ENCODE measurements around the gene ZCCHC4. TPM values are rescaled to one million over a fixed set of nuclear protein-coding genes. Genes with fewer than 3 reads are reported as not detected.
"Not testable (repeated sequence)": the region's sequence is repeated elsewhere in the genome, so short reads cannot be mapped to it uniquely, and the experiment has no call there.

Gene ZCCHC4
- total RNA-seq, 2 experiments from 2014 or later, result 11.1 to 13.8 TPM

DNA sequence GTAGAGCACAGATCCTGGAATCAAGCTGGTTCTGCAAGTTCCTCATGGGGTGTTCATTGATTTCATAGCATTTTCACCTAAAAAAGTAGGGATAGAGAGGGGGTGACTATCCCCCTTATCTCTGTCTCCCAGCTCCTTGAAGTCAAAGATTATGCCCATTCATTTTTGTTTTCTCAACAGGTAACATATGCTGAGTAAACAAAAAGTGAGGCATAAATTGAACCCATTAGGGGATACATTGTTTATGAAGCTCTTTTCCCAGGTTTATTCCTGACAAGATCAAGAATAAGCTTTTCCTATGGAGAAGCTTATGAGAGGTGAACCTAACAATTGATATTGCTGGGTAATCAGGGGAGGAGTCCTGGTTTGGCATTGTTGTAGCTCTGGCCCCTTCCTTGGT is 55.3 kb downstream of the ZCCHC4 start:
- Mint-ChIP-seq H3K27ac (no peak overlapping the region), H3K36me3 (no peaks in the 10 kb centered on the region), H3K4me1 (no peaks in the 10 kb centered on the region), H3K4me3 (no peak overlapping the region), H3K9me3 (ENCODE audit: low read depth) (no peaks in the 10 kb centered on the region), H3K27me3 (no peaks in the 10 kb centered on the region)
- CTCF ChIA-PET, result interaction anchor here (0.8 to 4.8 kb wide), 10 partner anchors 9 to 387 kb away, joined by 3 to 57 read pairs (median 7); partner anchors contain the start of genes ANAPC4 and ZCCHC4
- no peak for ATAC-seq
- no peak for DNase-seq

DNA sequence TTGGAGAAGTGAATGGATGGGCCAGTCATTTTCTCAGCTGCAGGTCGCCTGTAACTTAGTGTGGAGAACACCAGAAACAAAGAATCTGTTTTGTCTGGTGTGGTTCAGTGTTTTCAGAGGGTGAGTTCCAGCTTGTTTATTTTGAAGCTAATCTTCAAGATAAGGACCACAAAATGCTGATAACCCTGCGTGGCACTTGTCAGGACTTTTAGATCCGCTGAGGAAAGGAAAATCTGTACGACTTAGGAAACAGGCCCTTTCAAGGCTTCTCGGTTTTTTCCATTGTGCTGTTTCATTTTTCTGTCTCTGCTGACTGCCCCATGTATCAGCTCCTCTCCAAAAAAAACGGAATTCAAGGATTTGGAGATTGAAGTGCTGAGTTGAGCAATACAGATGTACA is 55.7 kb downstream of the ZCCHC4 start:
- H3K27me3 Mint-ChIP-seq, result no peaks in the 10 kb centered on the region
- no peaks in the 10 kb centered on the region for H3K36me3 Mint-ChIP-seq
- H3K9me3 Mint-ChIP-seq (ENCODE audit: low read depth), result no peaks in the 10 kb centered on the region
- H3K27ac Mint-ChIP-seq, result no peak overlapping the region
- no peaks in the 10 kb centered on the region for H3K4me1 Mint-ChIP-seq
- DNase-seq (no peak), ATAC-seq (no peak)
- CTCF ChIA-PET, result interaction anchor here (0.8 to 4.8 kb wide), 8 partner anchors 9 to 388 kb away, joined by 3 to 57 read pairs (median 7); partner anchors contain the start of genes ANAPC4 and ZCCHC4
- H3K4me3 Mint-ChIP-seq, result no peak overlapping the region

DNA sequence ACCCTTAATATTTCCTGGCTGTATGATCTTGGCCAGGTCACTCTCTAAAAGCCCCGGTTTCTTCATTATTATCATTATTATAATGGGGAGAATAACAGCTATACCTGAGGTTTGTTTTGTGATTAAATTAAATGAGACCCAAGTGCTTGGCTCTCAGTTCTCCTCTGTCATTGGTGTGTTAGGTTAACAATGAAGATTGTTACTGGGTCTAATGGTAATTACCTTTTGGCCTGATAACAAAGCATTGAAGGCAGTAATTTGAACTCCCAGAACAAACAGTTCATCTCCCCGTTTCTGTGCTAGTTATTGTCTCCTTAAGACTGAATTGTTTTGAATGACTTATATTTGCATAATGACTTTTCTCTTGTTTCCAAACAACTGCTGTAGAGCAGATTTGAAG is 57.7 kb downstream of the ZCCHC4 start:
- CTCF ChIA-PET, result no interaction called here
- ATAC-seq, result no peak
- H3K27ac Mint-ChIP-seq, result no peak overlapping the region
- no peak for DNase-seq
- H3K9me3 Mint-ChIP-seq (ENCODE audit: low read depth), result no peaks in the 10 kb centered on the region
- no peaks in the 10 kb centered on the region for H3K36me3 Mint-ChIP-seq
- H3K27me3 Mint-ChIP-seq, result no peaks in the 10 kb centered on the region
- no peak overlapping the region for H3K4me3 Mint-ChIP-seq
- peaks cover 3% of the 10 kb centered on the region for H3K4me1 Mint-ChIP-seq

DNA sequence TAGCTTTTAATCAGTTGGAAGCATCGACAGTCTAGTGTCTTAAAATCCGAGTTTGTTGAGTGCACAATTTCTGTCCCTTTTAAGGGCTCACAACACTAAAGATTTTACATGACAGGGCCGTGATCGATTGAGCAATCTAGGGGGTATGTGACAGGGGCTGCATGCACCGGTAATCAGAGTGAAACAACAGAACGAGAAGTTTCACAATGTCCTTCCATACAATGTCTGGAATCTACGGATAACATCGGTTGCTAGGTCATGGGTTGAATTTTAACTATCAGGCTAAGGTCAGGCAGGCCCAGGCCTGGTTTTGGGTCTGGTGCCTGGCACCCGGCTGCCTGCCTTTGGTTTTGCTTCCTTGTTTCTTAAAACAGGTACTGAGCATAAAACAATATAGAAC is 60.0 kb downstream of the ZCCHC4 start:
- not testable (repeated sequence) for H3K27ac Mint-ChIP-seq; H3K36me3 Mint-ChIP-seq; H3K9me3 Mint-ChIP-seq (ENCODE audit: low read depth); H3K4me3 Mint-ChIP-seq; H3K27me3 Mint-ChIP-seq; ATAC-seq; DNase-seq
- CTCF ChIA-PET, result interaction anchor here (0.9 kb wide), 1 partner anchor 60 kb away, joined by 4 read pairs; the partner anchor contains the start of gene ZCCHC4
- H3K4me1 Mint-ChIP-seq, result peaks cover 12% of the 10 kb centered on the region

DNA sequence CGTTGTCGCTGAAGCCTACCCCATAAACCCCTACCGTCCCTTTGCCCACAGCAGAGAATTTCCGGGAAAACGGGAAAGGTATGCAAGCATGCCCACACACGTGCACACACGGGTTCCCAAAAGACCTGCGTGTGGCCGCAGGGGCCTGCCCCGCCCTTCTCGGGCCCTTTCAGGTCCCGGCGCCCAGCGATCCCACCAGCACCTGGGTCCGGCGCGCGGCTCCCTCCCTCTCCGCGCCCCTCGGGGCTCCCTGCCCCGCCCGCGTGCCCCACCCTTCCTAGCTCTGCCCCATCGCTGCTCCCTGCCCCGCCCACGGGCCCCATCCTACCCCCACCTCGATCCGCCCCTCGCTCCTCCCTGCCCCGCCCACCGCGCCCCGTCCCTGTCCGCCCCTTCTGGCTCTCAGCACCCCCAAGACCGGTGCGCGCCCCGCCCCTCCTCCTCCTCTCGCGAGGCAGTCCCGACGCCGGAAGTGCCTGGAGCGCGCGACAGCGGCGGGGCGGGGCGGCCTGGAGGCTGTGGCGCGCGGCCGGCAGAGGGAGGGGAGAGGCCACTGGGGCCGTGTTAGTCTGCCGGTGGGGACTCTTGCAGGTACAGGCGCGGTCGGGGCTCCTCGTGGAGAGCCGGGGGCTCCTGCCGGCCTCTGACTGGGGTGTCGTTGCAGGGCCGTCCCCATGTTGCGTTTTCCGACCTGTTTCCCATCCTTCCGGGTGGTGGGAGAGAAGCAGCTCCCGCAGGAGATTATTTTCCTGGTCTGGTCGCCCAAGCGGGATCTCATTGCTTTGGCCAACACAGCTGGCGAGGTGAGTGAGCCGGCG is 64.4 kb downstream of the ZCCHC4 start, which contains the start of gene ANAPC4:
Gene ANAPC4 (plus strand): TSS at position 510 of the 818 bp plus-strand sequence. CDS start 165 bp downstream, at position 675.
- CTCF ChIA-PET, result interaction anchor here (0.7 to 3.2 kb wide), 4 partner anchors 10 to 142 kb away, joined by 3 to 18 read pairs (median 10); partner anchors contain the start of gene ZCCHC4
- Mint-ChIP-seq H3K9me3 (ENCODE audit: low read depth) (no peaks in the 10 kb centered on the region), H3K36me3 (peaks cover 9% of the 10 kb centered on the region), H3K27ac (peak within 1 kb of the TSS; percentile 89), H3K4me3 (no peak within 1 kb of the TSS), H3K27me3 (no peaks in the 10 kb centered on the region), H3K4me1 (peaks cover 15% of the 10 kb centered on the region)
- ATAC-seq, result peak; percentile 98
- peak; percentile 99 for DNase-seq

DNA sequence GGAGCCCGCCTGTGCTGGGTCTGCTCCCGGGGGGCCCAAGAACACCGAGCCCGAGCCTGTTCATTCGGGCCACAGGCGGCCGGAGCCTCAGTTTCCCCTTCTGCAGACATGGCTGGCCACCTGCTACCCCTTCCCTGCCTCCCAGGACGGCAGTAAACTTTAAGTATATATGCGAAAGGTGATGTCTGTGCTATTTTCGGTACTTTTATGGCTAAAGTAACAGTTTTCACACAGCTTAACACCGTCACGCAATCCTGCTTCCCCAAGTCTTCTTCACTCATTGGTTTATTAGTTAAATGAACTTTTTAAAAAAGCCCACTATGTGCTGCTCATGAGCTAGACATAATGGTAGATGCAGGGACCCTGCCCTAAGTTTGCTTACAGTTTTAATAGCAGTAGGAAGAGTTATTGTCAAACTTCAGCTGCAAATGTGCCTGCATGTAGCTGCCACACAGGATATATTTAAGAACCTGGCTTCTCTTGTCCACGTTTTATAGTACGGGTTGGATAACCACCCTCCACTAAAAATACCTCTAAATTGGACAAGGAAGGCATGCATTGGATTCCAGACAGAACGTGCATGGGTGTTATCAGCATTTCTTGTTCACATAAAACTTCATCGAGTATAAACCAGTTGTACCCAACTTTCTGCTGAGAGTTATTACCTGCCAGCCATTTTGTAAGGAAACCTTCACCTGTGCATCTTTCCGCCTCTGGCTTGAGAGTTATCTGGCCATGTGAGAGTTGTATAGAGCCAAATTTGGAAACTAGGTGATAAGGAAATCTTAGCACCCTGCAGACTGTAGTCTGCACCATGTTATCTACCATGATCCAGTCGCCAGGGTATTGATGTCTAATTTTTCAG is 65.2 kb downstream of the ZCCHC4 start:
- H3K27me3 Mint-ChIP-seq, result no peaks in the 10 kb centered on the region
- H3K27ac Mint-ChIP-seq, result peak overlapping the region; percentile 89
- no peaks in the 10 kb centered on the region for H3K9me3 Mint-ChIP-seq (ENCODE audit: low read depth)
- DNase-seq, result no peak
- CTCF ChIA-PET, result interaction anchor here (0.7 to 3.2 kb wide), 4 partner anchors 11 to 143 kb away, joined by 3 to 18 read pairs (median 10); partner anchors contain the start of gene ZCCHC4
- H3K4me1 Mint-ChIP-seq, result peaks cover 18% of the 10 kb centered on the region
- H3K4me3 Mint-ChIP-seq, result no peak overlapping the region
- ATAC-seq, result peak; percentile 2
- peaks cover 13% of the 10 kb centered on the region for H3K36me3 Mint-ChIP-seq

DNA sequence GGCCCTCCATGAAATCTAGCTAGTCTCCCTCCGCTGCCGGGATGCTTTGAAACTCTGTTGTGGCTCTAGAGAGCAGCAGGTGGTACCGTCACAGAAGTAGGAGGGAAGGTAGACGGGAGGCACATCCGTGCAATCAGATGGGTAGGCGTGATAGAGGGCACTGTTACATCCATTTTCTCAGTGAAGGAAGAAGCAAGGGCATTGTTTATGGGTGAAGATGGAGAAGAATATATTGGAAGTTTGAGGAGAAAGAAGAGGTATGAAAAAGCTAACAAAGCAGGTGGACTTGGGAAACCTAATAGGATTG is 65.8 kb downstream of the ZCCHC4 start:
- CTCF ChIA-PET, result interaction anchor here (2.9 to 3.2 kb wide), 2 partner anchors 11 to 66 kb away, joined by 15 to 18 read pairs; partner anchors contain the start of gene ZCCHC4
- H3K27me3 Mint-ChIP-seq, result no peaks in the 10 kb centered on the region
- ATAC-seq, result no peak
- H3K4me3 Mint-ChIP-seq, result no peak overlapping the region
- peaks cover 16% of the 10 kb centered on the region for H3K36me3 Mint-ChIP-seq
- H3K27ac Mint-ChIP-seq, result no peak overlapping the region
- no peak for DNase-seq
- H3K9me3 Mint-ChIP-seq (ENCODE audit: low read depth), result no peaks in the 10 kb centered on the region
- H3K4me1 Mint-ChIP-seq, result peaks cover 18% of the 10 kb centered on the region

DNA sequence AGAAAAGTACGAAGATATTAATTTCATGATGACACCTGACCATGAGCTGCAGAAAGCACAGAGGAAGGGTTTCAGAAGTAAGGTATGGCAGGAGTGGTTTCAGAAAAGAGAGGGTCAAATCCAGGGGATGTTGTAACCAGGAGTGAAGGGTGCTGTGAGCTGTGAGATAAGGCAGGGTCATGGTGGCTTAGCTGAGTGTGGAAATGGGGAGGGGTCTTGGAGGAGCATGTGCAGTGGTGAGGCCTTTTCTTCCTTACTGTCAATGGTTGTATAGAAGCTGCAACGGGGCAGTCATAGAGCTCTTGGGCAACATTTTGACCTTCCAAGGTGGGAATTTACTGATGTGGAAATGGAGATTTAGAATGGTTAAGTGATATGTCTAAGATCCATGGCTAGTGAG is 67.0 kb downstream of the ZCCHC4 start:
- Mint-ChIP-seq H3K9me3 (ENCODE audit: low read depth) (no peaks in the 10 kb centered on the region), H3K27me3 (no peaks in the 10 kb centered on the region), H3K27ac (no peak overlapping the region), H3K4me1 (peaks cover 18% of the 10 kb centered on the region), H3K4me3 (no peak overlapping the region), H3K36me3 (peaks cover 24% of the 10 kb centered on the region)
- no peak for ATAC-seq
- no peak for DNase-seq
- CTCF ChIA-PET, result interaction anchor here (0.8 to 1.3 kb wide), 3 partner anchors 9 to 203 kb away, joined by 3 read pairs; no protein-coding TSS in a partner anchor

DNA sequence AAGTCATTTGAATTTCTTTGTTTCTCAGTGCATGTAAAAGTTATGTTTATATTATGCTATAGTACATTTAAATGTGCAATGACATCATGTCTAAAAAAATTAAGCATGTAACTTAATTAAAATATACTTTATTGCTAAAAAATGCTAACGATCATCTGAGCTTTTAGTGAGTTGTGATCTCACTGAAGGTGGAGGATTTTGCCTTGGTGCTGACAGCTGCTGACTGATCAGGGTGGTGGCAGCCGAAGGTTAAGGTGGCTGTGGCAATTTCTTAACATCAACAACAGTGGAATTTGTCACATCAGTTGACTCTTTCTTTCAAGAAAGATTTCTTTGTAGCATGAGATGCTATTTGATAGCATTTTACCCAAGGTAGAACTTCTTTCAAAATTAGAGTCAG is 71.1 kb downstream of the ZCCHC4 start:
- Mint-ChIP-seq H3K27ac (no peak overlapping the region), H3K4me1 (peaks cover 6% of the 10 kb centered on the region), H3K4me3 (no peak overlapping the region), H3K9me3 (ENCODE audit: low read depth) (no peaks in the 10 kb centered on the region), H3K27me3 (no peaks in the 10 kb centered on the region), H3K36me3 (peaks cover 40% of the 10 kb centered on the region)
- ATAC-seq, result no peak
- CTCF ChIA-PET, result no interaction called here
- DNase-seq, result no peak

DNA sequence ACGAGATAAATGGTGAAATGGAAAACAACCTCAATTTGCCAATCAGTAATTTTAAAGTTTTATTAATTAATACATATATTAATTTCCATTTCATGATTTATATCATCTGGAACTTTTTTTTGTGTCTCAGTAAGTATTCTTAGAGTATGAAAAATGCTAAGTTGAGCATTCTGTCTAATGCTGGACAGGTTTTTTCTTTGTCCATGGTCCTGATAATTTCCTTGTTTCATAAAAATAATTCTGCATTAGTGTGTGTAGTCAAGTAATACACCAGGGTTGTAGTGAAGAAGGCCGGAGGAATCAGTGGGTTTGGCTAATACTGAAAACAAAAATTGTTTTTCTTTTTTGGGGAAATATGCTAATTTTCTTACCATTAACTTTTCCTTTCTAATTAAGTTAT is 74.4 kb downstream of the ZCCHC4 start:
- Mint-ChIP-seq H3K27ac (no peak overlapping the region), H3K4me3 (no peak overlapping the region), H3K36me3 (peaks cover 47% of the 10 kb centered on the region), H3K4me1 (peaks cover 3% of the 10 kb centered on the region), H3K9me3 (ENCODE audit: low read depth) (no peaks in the 10 kb centered on the region), H3K27me3 (no peaks in the 10 kb centered on the region)
- CTCF ChIA-PET, result no interaction called here
- ATAC-seq (no peak), DNase-seq (no peak)

DNA sequence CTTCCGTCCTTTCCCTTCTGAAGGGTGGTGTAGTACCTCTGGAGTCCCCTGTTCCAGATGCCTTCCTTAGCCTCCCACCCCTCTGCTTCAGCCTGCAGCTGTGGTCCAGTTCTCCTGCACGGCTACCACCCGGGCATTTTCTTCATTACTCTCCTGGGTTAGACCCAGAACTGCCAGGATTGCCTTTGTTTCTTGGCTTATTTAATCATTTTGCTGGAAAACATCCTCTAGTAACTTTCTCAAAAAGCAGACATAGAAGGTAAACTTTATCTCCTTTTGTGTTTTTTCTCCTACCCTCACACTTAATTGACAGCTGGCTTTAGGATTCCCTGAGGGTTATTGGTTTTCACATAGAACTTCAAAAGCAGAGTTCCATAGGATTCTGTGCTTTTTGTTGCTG is 84.7 kb downstream of the ZCCHC4 start:
- Mint-ChIP-seq H3K9me3 (ENCODE audit: low read depth) (peaks cover 2% of the 10 kb centered on the region), H3K4me1 (no peaks in the 10 kb centered on the region), H3K27ac (no peak overlapping the region), H3K4me3 (no peak overlapping the region), H3K36me3 (peaks cover 63% of the 10 kb centered on the region), H3K27me3 (no peaks in the 10 kb centered on the region)
- ATAC-seq (no peak), DNase-seq (no peak)
- CTCF ChIA-PET, result no interaction called here

DNA sequence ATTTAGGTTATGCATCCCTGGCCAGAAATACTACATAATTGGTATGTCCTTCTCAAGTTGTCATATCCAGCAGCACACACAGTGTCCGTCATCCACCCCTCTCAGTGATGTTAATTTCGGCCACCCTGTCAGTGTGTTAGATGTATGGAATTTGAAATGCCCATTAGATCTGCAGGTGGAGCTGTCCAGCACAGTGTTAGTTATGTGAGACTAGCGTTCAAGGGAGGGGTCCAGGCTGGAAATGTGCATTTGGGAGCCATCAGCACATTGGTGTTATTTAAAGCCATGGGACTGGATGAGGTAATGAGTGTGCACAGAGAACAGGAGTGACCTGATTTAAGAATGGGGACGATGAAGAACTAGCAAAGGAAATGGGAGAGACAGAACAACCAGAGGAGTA is 86.9 kb downstream of the ZCCHC4 start:
- DNase-seq (no peak), ATAC-seq (no peak)
- H3K4me3 Mint-ChIP-seq, result no peak overlapping the region
- no peak overlapping the region for H3K27ac Mint-ChIP-seq
- CTCF ChIA-PET, result no interaction called here
- H3K9me3 Mint-ChIP-seq (ENCODE audit: low read depth), result peaks cover 2% of the 10 kb centered on the region
- H3K4me1 Mint-ChIP-seq, result no peaks in the 10 kb centered on the region
- H3K36me3 Mint-ChIP-seq, result peaks cover 64% of the 10 kb centered on the region
- H3K27me3 Mint-ChIP-seq, result no peaks in the 10 kb centered on the region

DNA sequence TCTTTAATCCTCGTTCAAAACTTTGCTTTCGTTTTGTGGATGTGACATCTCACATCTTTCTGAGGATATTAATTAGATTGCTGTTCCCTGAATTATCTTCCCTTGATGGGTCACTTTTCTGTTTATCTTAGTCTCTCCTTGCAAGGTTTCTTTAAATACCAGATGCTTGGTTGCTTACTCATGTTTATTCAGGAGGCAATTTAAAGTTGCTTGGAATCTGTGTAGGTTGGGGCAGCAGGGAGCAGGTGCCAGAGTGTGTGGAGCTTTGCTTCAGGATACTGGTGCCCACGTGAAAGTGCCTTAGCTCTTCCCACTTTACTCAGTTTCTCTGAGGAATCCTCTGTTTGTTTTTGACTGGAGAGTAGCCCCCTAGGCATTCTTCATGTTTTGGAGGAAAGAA is 88.5 kb downstream of the ZCCHC4 start:
- Mint-ChIP-seq H3K4me1 (no peaks in the 10 kb centered on the region), H3K9me3 (ENCODE audit: low read depth) (peaks cover 2% of the 10 kb centered on the region), H3K27ac (no peak overlapping the region), H3K36me3 (peaks cover 61% of the 10 kb centered on the region), H3K4me3 (no peak overlapping the region), H3K27me3 (no peaks in the 10 kb centered on the region)
- DNase-seq, result no peak
- ATAC-seq, result no peak
- CTCF ChIA-PET, result no interaction called here
